ENCODE measurements around the gene CHN1.

CHN1 gene

GRCh38 chr2:174859563-174860169 lies 145.5 kb downstream of the CHN1 start:
- DNase-seq: no peak

DNA sequence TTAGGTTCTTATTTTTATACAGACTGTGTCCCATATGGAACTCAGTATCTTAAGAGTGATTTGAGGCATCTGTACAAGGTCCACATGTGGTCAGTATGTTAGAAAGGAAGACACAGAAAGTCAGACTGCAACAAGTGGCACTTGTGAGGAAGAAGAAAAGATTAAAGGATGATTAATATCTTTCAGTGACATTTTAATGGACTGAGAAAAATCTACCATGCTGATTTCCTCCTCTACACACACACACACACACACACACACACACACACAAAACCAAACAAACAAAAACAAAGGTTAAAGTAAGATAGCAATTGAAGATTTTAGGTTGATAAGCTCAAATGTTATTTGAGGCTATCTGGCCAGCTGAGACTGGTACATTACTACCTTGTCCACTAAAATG lies 146.4 kb downstream of the CHN1 start:
- no peak for DNase-seq

DNA sequence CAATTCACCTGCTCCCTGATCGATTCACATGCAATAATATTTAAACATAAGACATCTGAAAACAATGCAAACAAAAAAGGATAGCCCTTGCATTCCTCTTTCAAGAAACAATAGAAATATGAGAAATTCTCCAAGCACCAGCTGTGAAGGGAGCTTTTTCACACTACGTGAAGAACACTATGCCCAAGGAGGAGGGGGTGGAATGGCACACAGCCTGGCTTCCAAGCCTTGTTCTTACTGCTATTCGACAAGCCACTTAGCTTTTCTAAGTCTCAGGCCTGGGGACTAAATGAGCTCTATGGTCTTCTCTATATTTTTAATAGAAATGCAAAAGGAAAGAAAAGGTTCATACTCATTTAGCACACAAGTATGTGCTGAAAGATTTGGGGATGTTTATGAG lies 148.7 kb downstream of the CHN1 start:
- no peak for DNase-seq

GRCh38 chr2:174846941-174847938 lies 157.9 kb downstream of the CHN1 start:
- DNase-seq: no peak

GRCh38 chr2:174846218-174846617 lies 159.0 kb downstream of the CHN1 start:
- DNase-seq: no peak

DNA sequence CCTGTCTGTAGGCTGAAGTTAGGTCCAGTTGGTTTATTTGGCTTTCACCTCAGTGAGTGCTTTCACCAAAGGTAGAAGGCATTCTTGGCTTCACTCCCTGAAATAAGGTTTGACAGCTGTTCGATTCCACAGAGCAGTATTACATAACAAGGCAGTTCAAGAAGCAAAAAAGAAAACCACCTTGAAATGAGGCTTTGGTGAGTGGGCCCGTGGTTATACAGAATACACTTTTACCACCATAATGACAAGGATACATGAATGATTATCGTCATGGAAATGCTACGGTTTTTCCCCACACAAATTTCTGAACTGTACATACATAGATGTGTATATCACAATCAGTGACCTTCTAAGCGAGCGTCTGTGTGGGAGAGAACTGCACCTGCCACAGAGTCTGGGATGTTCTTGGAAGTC lies 160.9 kb downstream of the CHN1 start:
- no peak for DNase-seq

- DNase-seq: no peak
These were observed 162.7 kb downstream of the CHN1 start for GRCh38 chr2:174842496-174842895.

DNA sequence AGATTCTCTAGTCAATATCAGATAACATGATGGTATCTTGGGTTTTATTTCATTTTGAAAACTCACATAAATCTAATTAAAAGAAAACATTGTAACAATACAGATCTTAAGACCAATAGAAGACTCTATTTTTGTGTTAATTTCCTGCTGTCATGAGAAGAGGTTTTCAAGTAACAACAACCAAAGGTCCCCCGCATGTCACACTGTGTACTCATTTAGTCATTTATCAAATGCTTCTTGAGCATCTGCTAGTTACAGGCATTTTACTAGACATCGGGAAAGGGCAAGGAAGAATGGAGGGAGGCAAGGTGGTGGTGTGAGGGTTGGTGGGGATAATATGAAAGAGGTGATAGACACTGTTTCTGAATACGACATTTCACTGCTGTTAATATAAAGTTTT lies 163.2 kb downstream of the CHN1 start:
- no peak for DNase-seq

- DNase-seq: no peak
These were observed 163.8 kb downstream of the CHN1 start for GRCh38 chr2:174841350-174841749.

- DNase-seq: no peak
These were observed 164.7 kb downstream of the CHN1 start for GRCh38 chr2:174840436-174840835.

GRCh38 chr2:174839662-174840061 lies 165.5 kb downstream of the CHN1 start:
- DNase-seq: no peak

GRCh38 chr2:174836995-174837390 lies 168.2 kb downstream of the CHN1 start:
- no peak for DNase-seq

DNA sequence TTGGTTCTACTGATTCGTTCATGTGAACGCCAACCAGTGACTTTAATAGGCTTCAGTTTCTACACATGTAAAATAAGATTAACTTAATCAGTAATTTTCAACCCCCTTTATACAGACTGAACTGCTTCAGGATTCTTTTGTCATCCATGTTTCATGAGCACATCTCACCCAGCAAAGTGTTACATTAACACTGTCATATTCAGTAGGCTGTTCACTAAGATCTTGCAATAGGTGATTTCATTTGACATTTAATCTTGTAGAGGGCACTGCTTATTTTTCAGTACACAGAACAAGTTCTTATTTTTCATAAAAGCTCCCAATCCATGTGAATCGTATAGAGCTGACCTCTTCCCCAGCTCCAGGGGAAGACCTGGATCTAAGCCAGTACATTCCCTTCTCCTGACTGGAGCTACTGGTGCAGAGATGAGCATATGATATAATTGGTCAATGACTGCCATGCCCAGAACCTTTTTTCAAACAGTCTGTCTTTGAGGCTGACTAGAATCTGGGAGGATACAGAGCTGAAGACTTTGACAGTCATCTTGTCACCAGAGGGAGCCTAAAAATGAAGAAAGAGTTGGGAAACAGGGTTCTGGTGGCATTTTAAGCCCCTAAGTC lies 168.7 kb downstream of the CHN1 start:
- peak; percentile 31 for DNase-seq

DNA sequence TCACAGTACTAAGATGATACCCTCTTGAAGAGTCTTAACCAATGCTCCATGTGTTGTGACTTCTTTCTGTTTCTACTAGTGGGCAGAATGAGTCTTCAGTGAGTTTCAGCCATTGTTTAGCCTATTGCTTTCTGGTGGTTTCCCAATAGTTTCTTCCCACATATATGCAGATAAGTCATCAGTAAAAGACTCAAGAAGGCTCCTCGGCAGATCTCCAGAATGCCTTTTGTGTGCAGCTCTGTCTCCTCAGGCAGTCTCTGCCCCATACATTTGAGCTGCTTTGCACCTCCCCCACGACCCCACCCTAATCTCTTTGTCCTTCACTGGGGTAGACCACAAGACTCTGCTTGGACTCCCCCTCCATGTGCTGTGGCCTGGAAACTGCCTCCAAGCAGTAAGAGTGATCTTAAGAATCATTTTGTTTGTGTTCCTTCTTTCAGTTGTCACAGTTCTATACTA lies 169.4 kb downstream of the CHN1 start:
- DNase-seq: no peak

DNA sequence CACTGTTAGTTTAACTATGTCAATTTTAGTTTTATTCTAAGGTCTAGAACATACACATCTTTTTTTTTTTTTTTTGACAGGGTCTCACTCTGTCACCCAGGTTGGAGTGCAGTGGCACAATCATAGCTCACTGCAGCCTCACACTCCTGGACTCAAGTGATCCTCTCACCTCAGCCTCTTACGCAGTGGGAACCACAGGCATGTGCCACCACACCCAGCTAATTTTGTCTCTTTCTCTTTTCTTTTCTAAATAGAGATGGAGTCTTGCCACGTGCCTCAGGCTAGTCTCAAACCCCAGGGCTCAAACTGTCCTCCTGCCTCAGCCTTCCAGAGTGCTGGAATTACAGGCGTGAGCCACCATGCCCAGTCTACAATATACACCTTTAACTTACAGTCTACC lies 171.4 kb downstream of the CHN1 start:
- DNase-seq: no peak

DNA sequence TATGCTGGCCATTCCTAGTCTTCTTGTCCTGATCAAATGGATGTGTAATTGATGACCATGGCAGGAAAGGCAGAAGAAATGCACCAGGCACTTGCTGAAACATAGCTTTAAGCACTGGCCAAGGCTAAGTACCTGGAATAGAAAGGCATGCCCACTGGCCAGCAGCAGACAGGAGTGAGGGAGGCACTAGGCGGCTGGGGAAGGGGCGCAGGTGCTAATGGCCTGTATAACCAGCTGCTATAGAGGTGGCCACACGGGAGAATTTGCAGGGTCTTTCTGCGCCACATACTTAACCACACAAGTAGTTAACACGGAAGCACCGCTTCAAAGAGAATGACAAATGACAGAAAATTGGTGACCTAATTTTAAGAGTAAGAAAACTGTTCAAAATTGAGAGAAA lies 174.6 kb downstream of the CHN1 start:
- DNase-seq: no peak

DNA sequence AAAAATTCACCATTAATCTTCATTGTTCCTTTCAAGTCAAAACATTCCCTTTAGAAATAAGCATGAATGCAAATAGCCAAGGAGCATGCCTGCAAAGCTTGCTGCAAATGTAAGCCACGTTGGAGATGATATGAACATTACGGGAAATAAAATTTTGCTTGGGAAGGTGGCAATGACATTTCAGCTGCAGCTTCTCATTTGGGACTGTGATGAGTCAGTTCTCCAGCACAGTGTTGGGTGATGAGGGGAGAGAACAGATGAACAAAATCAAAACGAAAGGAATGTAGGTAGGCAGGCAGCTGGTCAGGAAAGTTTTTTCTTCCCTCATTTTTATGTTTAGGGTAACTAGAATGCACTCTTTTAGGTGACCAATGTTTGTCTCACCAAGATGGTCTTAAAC lies 175.6 kb downstream of the CHN1 start:
- no peak for DNase-seq

GRCh38 chr2:174827371-174828369 lies 177.5 kb downstream of the CHN1 start:
- DNase-seq: no peak

GRCh38 chr2:174826051-174826450 lies 179.1 kb downstream of the CHN1 start:
- DNase-seq: no peak

GRCh38 chr2:174824068-174824467 lies 181.1 kb downstream of the CHN1 start:
- no peak for DNase-seq

GRCh38 chr2:174821628-174822027 lies 183.6 kb downstream of the CHN1 start:
- no peak for DNase-seq

DNA sequence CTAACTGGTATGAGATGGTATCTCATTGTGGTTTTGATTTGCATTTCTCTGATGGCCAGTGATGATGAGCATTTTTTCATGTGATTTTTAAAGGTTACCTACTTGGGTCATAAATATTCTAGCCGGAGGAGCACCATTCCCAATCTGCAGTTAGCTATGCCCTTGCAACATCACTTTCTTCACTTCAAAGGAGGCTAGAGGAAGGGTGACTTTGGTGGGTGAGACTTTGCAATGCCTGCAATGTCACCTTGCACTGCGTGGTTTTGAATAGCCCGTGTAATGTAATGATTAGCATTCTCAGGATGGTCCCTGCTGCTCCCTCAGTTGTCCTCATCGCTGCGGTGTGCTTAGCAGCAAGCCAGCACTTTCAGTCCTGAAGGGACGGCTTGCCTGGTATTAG lies 184.8 kb downstream of the CHN1 start:
- DNase-seq: no peak
